ENCODE results near the gene KMO. TPM values are rescaled to one million over a fixed set of nuclear protein-coding genes. Genes with fewer than 3 reads are reported as not detected.

KMO gene
- total RNA-seq, 1 experiment from 2014 or later: not detected

- Histone ChIP-seq H3K4me2 (ENCODE audit: insufficient read depth, insufficient read length, low read length) (no peak overlapping the region), H3K14ac (ENCODE audit: insufficient read depth, low read length) (no peak overlapping the region), H2AK5ac (ENCODE audit: insufficient read length, low read length) (no peak overlapping the region), H3K18ac (ENCODE audit: insufficient read length, low read depth, low read length) (no peak overlapping the region), H2BK15ac (ENCODE audit: low read depth, low read length) (no peak overlapping the region), H3K23ac (ENCODE audit: insufficient read length, low read depth, low read length) (no peak overlapping the region), H2BK120ac (ENCODE audit: low read depth, low read length, poor library complexity, severe bottlenecking) (no peak overlapping the region), H4K20me1 (ENCODE audit: control insufficient read depth, insufficient read depth, insufficient read length) (no peaks in the 10 kb centered on the region), H3K27me3 (ENCODE audit: insufficient read depth, low read length) (no peaks in the 10 kb centered on the region), H4K5ac (ENCODE audit: insufficient read length, low read depth, low read length) (no peak overlapping the region), H2BK5ac (ENCODE audit: insufficient read length, low read length) (no peak overlapping the region), H4K91ac (ENCODE audit: insufficient read length, low read depth, low read length) (no peak overlapping the region), H3K4me1 (ENCODE audit: insufficient read depth, low read length) (no peaks in the 10 kb centered on the region), H2BK20ac (ENCODE audit: low read depth, low read length, poor library complexity, severe bottlenecking) (no peak overlapping the region), H3K79me1 (ENCODE audit: insufficient read depth, low read depth, low read length, poor library complexity, severe bottlenecking) (no peaks in the 10 kb centered on the region), H3K9me3 (ENCODE audit: control insufficient read depth, low read depth, low read length) (no peaks in the 10 kb centered on the region), H3K79me2 (ENCODE audit: insufficient read depth, low read length) (no peaks in the 10 kb centered on the region), H3K23me2 (ENCODE audit: insufficient read length, low read depth, low read length, poor library complexity, severe bottlenecking) (no peaks in the 10 kb centered on the region), H2BK12ac (ENCODE audit: insufficient read length, low read depth, low read length) (no peak overlapping the region), H3K27ac (ENCODE audit: insufficient read length, low read depth, low read length) (no peak overlapping the region), H3K4ac (ENCODE audit: low read depth, low read length) (no peak overlapping the region), H3K56ac (ENCODE audit: insufficient read length, low read depth, low read length) (no peak overlapping the region), H3K9ac (ENCODE audit: extremely low read depth, insufficient read length, low read length) (no peak overlapping the region), H4K8ac (replicated peaks; ENCODE audit: insufficient read length, low read depth, low read length) (no peak overlapping the region), H2AFZ (ENCODE audit: low read length) (no peak overlapping the region), H3T11ph (ENCODE audit: low read length) (no peak overlapping the region)
- no peak overlapping the region for H3K4me3 Mint-ChIP-seq
- TF ChIP-seq, protein P1, sequence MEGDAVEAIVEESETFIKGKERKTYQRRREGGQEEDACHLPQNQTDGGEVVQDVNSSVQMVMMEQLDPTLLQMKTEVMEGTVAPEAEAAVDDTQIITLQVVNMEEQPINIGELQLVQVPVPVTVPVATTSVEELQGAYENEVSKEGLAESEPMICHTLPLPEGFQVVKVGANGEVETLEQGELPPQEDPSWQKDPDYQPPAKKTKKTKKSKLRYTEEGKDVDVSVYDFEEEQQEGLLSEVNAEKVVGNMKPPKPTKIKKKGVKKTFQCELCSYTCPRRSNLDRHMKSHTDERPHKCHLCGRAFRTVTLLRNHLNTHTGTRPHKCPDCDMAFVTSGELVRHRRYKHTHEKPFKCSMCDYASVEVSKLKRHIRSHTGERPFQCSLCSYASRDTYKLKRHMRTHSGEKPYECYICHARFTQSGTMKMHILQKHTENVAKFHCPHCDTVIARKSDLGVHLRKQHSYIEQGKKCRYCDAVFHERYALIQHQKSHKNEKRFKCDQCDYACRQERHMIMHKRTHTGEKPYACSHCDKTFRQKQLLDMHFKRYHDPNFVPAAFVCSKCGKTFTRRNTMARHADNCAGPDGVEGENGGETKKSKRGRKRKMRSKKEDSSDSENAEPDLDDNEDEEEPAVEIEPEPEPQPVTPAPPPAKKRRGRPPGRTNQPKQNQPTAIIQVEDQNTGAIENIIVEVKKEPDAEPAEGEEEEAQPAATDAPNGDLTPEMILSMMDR (conservative IDR thresholded peaks at IDR 0.05): no peak
- peaks cover 0 to 7% (median 4%) of the 10 kb centered on the region in 3 experiments; a peak in 4 of 7 replicates for H3K36me3 Mint-ChIP-seq (ENCODE audit: insufficient read depth in 1 of 3, low read depth in 3 of 3)
- H3K27me3 Mint-ChIP-seq (ENCODE audit: low read depth): no peaks in the 10 kb centered on the region
- H3K9me3 Mint-ChIP-seq: peaks cover 4 to 8% of the 10 kb centered on the region in 2 experiments
- no peak overlapping the region for H3K27ac Mint-ChIP-seq
- no peaks in the 10 kb centered on the region for H3K4me1 Mint-ChIP-seq
- no peak for DNase-seq
- no CpG with 5 or more reads among the region's 1 CpG for WGBS (ENCODE audit: extremely low coverage, insufficient read length, low lambda C conversion rate)
These were observed 43.4 kb upstream of the KMO start for GRCh38 chr1:241488739-241489138.
